NCI-H460 (cell line): ENCODE measurements around the gene GRHPR. TPM values are rescaled to one million over a fixed set of nuclear protein-coding genes. Genes with fewer than 3 reads are reported as not detected.
"Not testable (repeated sequence)": the region's sequence is repeated elsewhere in the genome, so short reads cannot be mapped to it uniquely, and the experiment has no call there.

Experiments used
- DNase-seq: peaks from one replicate; pipeline ENCODE4 v3.0.0-alpha.2; 2016; ENCODE audit warnings: low read depth; ENCODE audit errors: extremely low read depth
- total RNA-seq: library from RNA; depleted of rRNA; stranded (reverse); fragments of >200 nt; shearing (Covaris generic); gene quantifications from 2 replicates; pipeline ENCODE4 v1.2.3, GENCODE V29; 2014

GRHPR gene
- total RNA-seq, 1 experiment from 2014 or later = 92.0 TPM

- DNase-seq = not testable (repeated sequence)
Measured at GRCh38 chr9:37397948-37398347, 24.5 kb upstream of the GRHPR start.

GRCh38 chr9:37398464-37399025 is 24.0 kb upstream of the GRHPR start:
- no peak for DNase-seq

DNA sequence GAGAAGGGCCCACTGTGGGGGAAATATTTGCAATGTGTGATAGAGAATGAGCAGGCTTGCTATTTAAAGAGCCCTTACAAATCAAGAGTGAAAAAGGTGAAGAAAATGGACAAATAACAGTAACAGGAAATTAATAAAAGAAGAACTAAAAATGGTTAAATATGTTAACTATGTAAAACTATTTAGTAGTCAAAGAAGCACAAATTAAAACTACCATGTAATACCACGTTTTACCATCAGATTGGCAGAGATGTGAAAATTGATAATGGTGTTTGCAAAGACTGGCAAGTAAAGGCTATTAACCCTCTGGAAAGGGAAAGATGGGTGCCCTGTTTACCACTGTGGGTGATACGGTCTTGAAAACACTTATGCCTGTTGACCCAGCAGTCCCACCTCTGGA is 23.2 kb upstream of the GRHPR start:
- no peak for DNase-seq

DNA sequence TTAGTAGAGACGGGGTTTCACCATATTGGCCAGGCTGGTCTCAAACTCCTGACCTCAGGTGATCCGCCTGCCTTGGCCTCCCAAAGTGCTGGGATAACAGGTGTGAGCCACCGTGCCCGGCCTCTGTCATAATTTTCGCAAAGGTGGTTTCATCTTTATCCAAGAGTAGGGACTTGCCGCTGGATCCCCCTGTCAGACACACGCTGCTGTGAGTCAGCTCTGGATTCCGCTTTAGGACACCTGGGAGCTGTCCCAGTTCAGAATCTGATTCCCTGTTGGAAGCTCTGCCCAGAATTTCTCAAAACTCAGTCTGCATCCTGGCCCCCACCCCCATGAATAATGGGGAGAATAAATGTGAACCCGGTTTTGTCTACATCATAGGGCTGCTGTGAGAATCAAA is 17.9 kb upstream of the GRHPR start:
- no peak for DNase-seq

GRCh38 chr9:37405350-37405749 is 17.1 kb upstream of the GRHPR start:
- no peak for DNase-seq

GRCh38 chr9:37405764-37406380 is 16.6 kb upstream of the GRHPR start:
- no peak for DNase-seq

- DNase-seq = no peak
Measured at GRCh38 chr9:37406603-37407401, 15.7 kb upstream of the GRHPR start.

DNA sequence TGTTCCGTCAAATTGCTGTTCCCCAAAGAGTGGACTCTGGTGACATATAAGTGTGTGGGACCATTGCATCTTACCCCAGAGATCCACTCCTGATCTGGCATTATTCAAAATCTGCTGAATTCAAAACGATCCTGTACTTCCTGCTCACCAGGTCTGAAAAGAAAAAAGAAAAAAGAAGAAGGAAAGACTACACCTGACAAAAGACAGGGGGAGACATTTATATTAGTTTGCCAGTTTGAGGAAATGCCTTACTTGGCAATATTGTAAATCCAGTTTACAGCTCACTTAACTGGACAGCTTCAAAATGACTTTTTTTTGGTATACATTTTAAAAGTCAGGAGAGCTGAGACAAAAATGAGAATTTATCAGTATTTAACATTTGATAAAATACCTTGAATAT is 15.0 kb upstream of the GRHPR start:
- no peak for DNase-seq

GRCh38 chr9:37408933-37409710 is 13.4 kb upstream of the GRHPR start:
- no peak for DNase-seq

- no peak for DNase-seq
Measured at GRCh38 chr9:37410354-37410861, 12.1 kb upstream of the GRHPR start.

GRCh38 chr9:37410969-37411785 is 11.3 kb upstream of the GRHPR start:
- DNase-seq = no peak

GRCh38 chr9:37412431-37413151 is 9.9 kb upstream of the GRHPR start:
- no peak for DNase-seq

- DNase-seq = no peak
Measured at GRCh38 chr9:37413311-37413710, 9.2 kb upstream of the GRHPR start.

DNA sequence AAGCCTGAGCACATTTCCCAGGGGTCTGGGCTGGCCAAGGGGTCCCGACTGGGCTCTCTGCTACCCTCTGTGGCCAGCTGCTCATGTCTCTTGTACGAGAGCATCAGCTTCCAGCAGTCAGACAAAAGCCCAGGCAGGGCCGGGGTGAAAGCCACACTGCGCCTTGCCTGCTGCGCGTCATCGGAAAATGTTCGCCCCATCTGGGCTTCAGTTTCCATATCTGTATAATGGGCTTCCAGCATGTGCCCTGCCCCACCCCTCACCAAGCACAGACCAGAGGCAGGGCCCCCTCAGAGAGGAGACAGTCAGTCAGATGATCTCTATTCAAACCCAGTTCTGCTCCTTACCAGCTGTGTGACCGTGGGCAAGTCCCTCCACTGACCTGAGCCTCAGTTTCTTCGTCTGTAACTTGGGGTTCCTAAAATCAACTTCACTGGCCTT is 8.0 kb upstream of the GRHPR start:
- no peak for DNase-seq

- DNase-seq = peak; percentile 70
Measured at GRCh38 chr9:37415011-37415719, 7.3 kb upstream of the GRHPR start.

GRCh38 chr9:37417252-37417803 is 5.2 kb upstream of the GRHPR start:
- DNase-seq = no peak

- DNase-seq = no peak
Measured at GRCh38 chr9:37417857-37418618, 4.5 kb upstream of the GRHPR start.

DNA sequence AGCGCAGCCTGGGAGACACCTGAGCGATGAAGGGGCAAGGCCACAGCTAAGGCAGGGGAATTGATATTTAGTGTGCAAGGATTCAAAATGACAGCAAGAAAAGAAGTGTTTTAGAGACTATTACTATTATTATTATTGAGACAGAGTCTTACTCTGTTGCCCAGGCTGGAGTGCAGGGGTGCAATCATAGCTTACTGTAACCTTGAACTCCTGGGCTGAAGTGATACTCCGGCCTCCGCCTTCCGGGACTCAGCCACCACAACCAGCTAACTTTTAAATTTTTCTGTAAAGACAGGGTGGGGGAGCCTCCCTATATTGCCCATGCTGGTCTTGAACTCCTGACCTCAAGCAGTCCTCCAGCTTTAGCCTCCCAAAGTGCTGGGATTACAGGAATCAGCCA is 3.3 kb upstream of the GRHPR start:
- DNase-seq = no peak
